Astrocyte of the hippocampus (primary cell): Measurements from ENCODE around the gene GTPBP6.
"Not testable (repeated sequence)": the region's sequence is repeated elsewhere in the genome, so short reads cannot be mapped to it uniquely, and the experiment has no call there.

Experiments used
- DNase-seq: peaks from one replicate; pipeline ENCODE4 v3.0.0; 2011; ENCODE audit warnings: low read depth, low spot score

GTPBP6 gene

DNA sequence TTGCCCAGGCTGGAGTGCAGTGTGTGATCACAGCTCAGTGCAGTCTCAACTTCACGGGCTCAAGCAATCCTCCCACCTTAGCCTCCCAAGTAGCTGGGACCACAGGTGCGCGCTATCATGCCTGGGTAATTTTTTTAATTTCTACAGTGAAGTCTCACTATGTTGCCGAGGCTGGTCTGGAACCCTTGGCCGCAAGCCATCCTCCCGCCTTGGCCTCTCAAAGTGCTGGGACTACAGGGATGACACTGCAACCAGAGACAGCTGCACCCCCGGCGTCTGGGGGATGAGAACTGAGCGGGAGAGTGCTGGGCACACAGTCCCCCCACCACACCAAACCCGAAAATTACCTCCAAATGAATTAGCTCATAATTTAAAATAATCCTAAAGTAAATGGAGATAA, 33.1 kb upstream of the GTPBP6 start:
- DNase-seq: no peak

DNA sequence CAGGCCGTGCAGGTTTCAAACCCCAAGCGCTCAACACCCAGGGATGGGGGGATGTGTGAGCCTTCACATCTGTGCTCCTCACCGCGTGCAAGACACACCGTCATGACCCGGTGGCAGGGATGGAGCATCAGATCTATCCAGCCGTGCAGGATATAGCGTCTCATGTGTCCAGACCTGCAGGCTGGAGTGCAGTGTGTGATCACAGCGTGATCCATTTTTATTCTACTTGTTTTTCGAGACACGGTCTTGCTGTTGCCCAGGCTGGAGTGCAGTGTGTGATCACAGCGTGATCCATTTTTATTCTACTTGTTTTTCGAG, 32.7 kb upstream of the GTPBP6 start:
- DNase-seq: not testable (repeated sequence)

DNA sequence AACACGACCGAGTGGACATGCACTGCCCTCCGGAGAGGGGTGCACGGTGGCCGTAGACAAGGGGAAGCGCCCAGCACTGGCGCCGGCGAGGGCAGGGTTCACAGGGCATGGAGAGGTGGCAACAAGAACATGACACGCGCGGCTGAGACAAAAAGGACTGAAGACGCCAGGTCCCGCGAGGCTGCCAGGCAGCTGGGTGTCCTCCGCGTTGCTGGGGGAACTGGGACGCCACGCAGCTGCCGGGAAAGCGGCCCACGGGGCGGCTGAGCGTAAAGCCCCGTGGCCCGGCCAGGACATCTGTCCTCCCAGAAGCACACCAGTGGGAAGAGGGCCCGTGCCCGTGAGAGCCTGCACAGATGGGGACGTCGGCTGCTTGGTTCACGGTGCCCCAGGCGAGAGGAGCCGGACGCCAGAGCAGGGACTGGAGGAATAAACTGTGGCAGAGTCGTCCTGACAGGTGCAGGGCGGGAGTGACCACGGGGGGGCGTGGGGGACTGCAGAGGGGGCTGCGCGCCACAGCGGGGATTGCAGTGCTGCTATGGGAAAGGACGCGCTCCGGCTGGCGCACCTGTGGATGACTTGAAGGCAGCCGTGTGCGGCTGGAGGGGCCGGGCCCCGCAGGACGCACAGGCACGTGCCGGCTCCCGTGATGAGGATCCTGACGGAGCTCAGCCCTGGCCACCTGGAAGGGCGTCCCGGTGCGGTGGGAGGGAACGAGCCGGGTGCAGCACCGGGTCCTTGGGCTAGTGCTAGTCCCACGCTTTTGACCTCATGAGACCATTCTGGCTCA, 32.1 kb upstream of the GTPBP6 start:
- DNase-seq: no peak

DNA sequence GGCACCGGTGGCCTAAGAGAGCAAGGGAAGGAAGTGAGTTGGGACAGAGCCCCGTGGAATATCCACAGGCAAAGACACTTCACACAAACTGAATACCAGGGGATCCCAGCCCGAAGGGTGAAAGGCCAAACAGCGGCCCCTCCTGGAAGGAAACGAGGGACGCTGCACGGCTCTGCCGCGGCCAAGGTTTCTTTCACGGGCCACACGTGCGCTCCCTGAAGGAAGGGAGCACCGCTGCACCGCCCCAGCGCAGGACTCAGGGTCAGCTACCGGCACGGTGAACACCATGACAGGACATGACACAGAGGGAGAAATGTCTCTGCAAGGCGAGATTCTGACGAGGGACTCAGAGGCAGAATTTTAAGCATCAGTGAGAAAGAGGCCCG, 31.5 kb upstream of the GTPBP6 start:
- no peak for DNase-seq

DNA sequence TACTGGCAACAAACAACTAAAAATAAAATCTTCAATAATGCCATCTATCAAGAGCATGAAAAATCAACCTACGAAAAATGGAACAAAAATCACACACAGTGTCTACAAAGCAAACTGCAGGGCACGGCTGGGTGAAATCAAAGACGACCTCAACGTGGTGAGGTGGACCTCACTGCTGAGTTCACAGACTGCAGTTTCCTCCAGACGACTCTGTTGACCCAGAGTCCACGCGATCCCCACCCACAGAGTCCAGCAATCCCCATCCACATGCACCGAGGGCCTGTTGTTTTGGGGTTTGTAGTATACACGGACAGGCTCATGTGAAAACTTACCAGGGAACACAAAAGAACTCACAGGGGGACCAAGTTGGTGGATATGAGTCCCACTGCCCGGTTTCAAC, 31.1 kb upstream of the GTPBP6 start:
- DNase-seq: no peak

DNA sequence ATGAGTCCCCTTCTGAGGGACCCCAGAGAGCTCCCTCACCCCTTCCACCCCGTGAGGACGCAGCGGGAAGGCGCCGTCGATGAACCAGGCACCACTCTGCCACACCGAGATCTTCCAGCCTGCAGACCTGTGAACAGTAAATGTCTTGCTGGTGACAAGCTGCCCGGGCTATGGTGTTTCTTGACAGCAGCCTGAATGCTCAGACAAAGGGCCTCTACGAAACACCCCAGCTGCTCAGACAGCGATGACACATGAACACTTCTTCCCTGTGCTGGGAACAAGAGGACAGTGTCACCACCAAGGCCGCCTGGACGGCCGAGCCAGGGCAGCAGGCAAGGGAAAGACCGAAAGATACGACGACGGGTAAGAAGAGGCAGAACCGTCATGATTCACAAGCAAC, 30.6 kb upstream of the GTPBP6 start:
- DNase-seq: no peak

- no peak for DNase-seq
These were observed 30.0 kb upstream of the GTPBP6 start for GRCh38 chrX:348461-349117.

DNA sequence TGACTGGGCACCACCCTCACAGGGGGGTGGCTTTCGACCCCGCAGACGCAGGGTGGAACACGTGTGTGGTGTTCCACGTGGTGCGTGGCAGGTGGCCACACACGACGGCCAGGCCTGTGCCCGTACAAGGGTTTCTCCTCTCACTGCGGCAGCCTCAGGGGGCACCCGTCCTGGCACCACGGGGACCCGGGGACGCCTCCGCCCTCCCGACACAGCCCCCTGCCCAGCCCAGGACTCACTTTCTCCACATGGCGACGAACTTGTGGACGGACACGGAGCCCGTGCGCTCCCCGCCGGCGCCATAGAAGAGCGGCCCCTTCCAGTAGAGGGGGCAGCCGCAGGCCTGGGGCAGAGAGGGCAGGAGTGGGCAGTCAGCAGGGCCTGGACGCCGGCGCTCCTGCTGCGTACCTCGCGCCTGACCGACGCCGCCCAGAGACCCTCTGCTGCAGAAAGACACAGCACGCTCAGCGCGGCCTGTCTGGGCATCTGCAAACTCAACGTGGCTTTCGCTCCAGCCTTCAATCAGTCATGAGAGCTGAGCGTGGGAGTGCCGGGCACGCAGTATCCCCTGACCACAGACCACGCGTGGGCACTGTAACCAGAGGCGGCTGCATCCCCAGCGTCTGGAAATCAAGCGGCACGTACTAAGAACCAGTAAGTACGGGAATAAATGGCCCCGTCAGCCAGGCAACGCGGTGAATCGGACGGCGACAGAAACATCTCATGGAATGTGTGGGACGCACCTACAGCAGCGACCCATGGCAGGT, 28.9 kb upstream of the GTPBP6 start:
- no peak for DNase-seq

DNA sequence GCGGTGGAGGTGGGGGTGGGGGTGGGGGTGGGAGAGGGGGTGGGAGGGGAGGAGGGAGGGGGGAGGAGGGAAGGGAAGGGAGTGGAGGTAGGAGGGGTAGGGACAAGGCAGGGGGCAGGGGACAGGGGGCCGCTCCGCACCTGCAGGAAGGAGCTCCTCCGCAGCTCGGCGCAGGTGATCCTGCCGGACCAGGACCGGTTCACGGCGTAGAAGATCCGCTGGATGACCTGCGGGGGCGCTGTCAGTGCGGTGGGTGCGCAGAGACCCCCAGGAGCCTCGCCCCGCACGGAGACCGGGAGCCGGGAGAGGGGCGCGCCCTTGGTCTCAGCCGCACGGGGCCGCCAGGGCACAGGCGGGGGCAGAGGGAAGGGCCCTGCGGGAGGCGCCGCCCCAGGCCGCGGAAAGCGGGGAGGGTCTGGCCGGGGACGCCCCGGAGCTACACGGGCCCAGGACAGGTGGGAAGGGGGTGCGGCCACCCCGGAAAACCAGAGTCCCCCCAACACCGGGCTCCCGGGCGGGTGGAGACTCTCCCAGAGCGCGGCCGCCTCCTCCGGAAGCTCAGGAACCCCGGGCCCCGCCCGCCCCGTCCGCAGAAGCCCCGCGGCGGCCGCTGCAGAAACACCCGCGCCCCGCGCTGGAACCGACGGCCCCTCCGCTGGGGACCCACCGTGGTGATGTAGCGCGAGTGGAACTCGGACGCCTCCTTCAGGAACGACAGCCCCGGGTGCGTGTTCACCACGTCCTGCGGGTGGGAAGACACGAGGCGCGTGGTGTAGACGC, 27.6 kb upstream of the GTPBP6 start:
- DNase-seq: no peak

DNA sequence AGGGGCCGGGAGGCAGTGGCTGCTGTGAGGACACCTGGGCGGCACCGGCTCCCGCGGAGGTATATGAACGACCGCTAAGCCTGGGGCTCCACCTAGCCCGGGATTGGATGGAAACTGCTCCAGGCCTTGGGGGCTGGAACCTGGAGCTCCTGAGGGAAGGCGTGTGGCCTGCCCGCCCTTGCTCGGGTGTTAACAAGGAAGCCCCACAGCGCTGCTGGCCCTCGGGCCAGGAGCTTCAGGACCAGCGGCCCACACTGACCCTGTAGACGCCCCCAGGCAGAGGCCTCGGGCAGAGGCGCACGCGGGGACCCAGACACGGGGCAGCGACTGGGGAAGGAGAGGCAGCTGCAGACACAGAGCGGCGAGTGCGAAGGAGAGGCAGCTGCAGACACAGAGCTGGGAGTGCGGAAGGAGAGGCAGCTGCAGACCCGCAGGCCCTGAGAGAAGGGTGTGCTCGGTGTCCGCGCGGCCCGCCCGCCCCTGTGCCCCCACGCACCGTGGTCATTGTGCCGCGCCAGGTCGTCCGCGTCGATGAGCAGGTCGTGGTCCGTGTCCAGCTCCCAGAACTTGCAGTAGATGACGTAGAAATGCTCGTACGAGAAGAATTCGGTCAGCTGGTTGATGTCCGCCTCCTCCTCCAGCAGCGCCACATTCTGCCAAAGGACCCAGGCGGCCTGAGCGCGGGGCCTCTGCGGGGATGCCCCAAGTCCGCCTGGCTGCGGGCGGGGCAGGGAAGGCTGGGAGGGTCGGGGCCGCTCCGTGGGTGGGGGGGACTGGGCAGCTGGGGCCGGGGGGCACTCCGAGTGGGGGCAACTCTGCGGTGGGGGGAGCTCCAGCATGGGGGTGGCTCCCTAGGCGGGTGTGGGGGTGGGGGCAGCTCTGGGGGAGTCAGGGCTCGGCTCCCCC, 26.7 kb upstream of the GTPBP6 start:
- no peak for DNase-seq

DNA sequence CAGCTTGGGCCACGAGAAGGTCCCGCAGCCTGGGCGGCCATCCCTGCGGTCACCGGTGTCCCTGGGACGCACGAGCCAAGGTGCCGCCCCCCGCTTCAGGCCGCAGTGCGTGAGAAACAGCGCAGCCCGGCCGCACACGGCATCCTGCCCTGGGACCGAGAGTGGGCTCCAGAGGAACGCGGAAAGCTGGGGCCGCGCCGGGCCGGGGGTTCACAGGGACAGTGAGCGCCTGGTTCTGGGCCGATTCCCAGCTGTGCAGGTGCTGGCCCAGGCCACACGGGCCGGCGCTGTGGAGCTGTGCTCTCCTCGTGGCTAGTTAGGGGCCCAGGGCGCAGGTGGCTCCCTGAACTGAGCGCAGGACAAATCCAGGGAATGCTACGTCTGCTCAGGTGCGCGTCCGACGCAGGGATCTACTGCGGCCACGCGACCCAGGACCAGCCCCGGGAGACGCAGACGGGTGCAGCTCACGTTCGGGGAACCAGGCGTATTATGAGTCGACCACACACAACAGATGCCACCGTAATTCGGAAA, 25.8 kb upstream of the GTPBP6 start:
- DNase-seq: no peak

- no peak for DNase-seq
These were observed 23.0 kb upstream of the GTPBP6 start for GRCh38 chrX:341541-342101.

GRCh38 chrX:340641-341423, 22.2 kb upstream of the GTPBP6 start:
- DNase-seq: no peak

GRCh38 chrX:340121-340520, 21.5 kb upstream of the GTPBP6 start:
- no peak for DNase-seq

- no peak for DNase-seq
These were observed 20.3 kb upstream of the GTPBP6 start for GRCh38 chrX:338836-339400.

DNA sequence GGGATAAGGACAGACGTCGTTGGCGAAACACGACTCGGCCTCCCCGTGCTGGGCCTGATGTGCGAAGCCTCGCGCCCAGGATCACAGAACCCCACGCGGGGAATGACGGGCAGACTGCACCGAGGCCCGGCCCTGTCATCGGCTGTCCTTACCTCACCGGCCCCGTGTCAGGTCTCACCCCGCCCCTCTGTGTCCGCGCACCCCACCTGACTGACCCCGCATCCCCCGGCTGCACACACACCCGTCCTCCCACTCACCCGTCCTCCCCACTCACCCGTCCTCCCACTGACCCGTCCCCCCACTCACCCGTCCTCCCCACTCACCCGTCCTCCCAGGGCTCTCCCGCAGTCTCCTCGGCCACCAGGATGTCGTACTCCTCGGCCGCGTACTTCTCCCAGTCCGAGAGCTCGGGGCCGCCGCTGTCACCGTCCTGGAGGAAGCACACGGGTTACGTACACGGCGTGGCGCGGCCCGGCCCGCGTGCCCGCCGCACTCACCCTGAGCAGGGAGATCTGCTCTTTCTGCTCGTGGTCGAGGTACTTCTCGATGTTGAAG, 19.8 kb upstream of the GTPBP6 start:
- DNase-seq: no peak

DNA sequence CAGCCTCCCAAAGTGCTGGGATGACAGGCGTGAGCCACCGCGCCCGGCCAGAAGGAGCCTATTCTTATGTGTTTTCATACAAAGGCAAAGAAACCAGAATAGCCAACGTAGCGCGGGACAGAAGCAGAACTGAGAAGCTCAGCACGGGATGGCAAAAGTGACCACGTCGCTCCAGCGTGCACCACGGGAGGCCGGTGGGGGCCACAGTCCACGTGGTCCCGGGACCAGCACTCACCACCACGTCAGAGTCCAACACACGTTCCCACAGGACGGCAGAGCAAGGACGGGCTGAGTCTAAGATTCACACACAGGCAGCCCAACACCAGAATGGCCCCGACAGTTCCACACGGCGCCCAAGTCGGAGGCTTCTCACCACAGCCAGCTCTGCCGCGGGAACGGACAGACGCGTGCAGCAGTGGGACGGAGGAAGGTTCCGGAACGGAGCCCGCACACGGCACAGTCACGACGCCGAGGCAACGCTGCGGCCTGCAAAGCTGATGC, 18.8 kb upstream of the GTPBP6 start:
- DNase-seq: no peak

DNA sequence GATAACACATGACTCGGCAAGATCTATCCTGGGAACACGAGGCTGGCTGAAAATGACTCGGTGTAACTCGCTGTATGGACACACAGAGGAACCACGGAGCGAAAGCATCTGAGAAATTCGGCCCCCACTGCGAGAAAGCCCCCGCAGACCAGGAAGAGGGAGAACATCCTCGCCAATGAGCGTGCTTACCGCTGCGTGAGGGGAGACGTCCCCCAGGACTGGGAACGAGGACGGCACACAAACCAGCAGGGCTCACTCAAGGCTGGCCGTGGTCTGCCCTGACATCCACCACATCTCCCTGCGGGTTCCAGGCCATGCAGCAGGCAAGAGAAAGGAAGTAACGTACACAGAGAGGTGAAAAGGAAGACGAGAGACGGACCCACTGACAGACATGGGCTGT, 17.6 kb upstream of the GTPBP6 start:
- no peak for DNase-seq

DNA sequence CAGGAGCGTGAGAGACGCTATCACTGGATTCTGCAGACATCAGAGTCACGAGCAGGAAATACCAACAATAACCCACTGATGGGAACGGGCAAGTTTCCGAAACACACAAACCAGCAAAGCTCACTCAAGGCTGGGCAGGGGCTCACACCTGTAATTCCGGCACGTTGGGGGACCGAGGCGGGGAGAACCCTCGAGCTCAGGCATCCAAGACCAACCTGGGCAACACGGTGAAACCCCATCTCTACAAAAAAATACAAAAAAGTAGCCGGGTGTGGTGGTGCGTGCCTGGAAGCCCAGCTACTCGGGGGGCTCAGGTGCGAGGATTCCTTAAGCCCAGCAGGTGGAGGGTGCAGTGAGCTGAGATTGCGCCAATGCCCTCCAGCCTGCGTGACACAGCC, 17.2 kb upstream of the GTPBP6 start:
- no peak for DNase-seq
